Measurements from ENCODE around the gene MDFI. TPM values are rescaled to one million over a fixed set of nuclear protein-coding genes. Genes with fewer than 3 reads are reported as not detected.
A peak's percentile ranks its signal among the peaks of the same experiment; 100 is the strongest.

Gene MDFI
- polyA plus RNA-seq, 2 of the 4 experiments (the other 2 are of a cell fraction) = 0.06 to 0.30 TPM

DNA sequence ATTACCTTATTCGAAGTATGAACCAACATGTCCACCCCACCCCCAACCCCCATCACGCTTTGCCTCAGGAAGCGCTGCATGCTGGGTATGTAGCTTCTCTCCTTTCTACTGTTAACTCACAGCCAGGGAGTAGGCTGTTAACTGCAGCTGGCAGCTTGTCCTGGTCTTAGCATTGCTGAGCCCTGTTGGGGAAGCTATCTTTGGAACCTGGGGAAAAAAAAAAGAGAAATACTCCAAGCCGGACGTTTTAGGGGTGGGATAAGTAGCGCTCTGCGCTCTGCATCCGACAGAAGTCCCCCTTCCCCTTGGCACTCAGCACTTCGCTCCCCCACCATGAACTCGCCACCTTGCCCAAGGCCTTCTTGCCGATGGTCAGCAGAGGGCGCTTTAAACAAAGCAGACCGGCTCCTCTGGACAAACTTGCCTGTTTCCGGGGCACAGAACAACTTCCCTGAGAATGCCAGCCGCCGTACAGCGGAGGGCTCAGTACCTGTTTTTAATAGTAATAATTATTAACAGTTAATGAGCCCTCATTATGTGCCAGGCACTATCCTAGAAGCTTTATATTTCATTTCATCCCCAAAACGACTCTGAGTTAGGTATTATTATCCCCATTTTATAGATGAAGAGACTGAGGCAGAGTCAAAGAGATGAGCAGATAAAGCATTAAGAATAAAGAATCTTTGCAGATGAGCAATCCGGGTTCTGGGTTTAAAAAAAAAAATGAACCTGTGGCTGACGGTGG, 35.2 kb upstream of the MDFI start:
- Histone ChIP-seq H3K4me1 (peaks cover 4% of the 10 kb centered on the region; the same call in 1 of the 3 replicates), H3K4me3 (peak overlapping the region; percentile 23; the same call in 1 of the 3 replicates), H3K9me3 (no peaks in the 10 kb centered on the region), H3K4me2 (peak overlapping the region; percentile 76), H3K27ac (peak overlapping the region; percentile 59 to 80; a peak in 5 of 6 replicates)
- POLR2A ChIA-PET = interaction anchor here (0.6 to 1.4 kb wide), 3 partner anchors 27 to 80 kb away, joined by 5 to 6 read pairs (median 5); no protein-coding TSS in a partner anchor
- DNase-seq (ENCODE audit: low read depth in 1 of 2, low spot score in 1 of 2) (peak; percentile 68 to 80), FAIRE-seq (no peak), ATAC-seq (peak; percentile 83 to 87)
- TF ChIP-seq RFX5 (IDR thresholded peaks at IDR 0.05) (no peak), HDAC2 (IDR thresholded peaks at IDR 0.05) (peak; percentile 90), RAD21 (conservative IDR thresholded peaks at IDR 0.05 in 1 of 2, IDR thresholded peaks at IDR 0.05 in 1 of 2) (peak; percentile 82 to 83), SMC3 (IDR thresholded peaks at IDR 0.05) (peak; percentile 89), KDM5A (IDR thresholded peaks at IDR 0.05) (no peak), CHD4 (IDR thresholded peaks at IDR 0.05; ENCODE audit: borderline replicate concordance) (0 out of 2 replicates have a peak, but pooled peaks have one; percentile 77)
- TF ChIP-seq, protein P1, sequence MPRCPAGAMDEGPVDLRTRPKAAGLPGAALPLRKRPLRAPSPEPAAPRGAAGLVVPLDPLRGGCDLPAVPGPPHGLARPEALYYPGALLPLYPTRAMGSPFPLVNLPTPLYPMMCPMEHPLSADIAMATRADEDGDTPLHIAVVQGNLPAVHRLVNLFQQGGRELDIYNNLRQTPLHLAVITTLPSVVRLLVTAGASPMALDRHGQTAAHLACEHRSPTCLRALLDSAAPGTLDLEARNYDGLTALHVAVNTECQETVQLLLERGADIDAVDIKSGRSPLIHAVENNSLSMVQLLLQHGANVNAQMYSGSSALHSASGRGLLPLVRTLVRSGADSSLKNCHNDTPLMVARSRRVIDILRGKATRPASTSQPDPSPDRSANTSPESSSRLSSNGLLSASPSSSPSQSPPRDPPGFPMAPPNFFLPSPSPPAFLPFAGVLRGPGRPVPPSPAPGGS (IDR thresholded peaks at IDR 0.05) = no peak
- TF ChIP-seq, protein P2, sequence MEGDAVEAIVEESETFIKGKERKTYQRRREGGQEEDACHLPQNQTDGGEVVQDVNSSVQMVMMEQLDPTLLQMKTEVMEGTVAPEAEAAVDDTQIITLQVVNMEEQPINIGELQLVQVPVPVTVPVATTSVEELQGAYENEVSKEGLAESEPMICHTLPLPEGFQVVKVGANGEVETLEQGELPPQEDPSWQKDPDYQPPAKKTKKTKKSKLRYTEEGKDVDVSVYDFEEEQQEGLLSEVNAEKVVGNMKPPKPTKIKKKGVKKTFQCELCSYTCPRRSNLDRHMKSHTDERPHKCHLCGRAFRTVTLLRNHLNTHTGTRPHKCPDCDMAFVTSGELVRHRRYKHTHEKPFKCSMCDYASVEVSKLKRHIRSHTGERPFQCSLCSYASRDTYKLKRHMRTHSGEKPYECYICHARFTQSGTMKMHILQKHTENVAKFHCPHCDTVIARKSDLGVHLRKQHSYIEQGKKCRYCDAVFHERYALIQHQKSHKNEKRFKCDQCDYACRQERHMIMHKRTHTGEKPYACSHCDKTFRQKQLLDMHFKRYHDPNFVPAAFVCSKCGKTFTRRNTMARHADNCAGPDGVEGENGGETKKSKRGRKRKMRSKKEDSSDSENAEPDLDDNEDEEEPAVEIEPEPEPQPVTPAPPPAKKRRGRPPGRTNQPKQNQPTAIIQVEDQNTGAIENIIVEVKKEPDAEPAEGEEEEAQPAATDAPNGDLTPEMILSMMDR (IDR thresholded peaks at IDR 0.05) = peak; percentile 79
- CTCF ChIA-PET = interaction anchor here (0.6 to 17.1 kb wide), 41 partner anchors 8 to 283 kb away, joined by 3 to 181 read pairs (median 4); partner anchors contain the start of gene TOMM6
- WGBS (ENCODE audit: missing lambda C conversion rate) = 3% methylated on average over 20 of the region's 20 CpGs

- CTCF ChIA-PET = interaction anchor here (0.7 to 17.1 kb wide), 13 partner anchors 10 to 241 kb away, joined by 3 to 181 read pairs (median 8); partner anchors contain the start of gene TOMM6
- 86% methylated on average over 3 of the region's 5 CpGs for WGBS (ENCODE audit: missing lambda C conversion rate)
- Histone ChIP-seq H3K27ac (no peak overlapping the region), H3K9me3 (no peaks in the 10 kb centered on the region), H3K4me1 (peaks cover 4% of the 10 kb centered on the region; the same call in 1 of the 3 replicates), H3K4me2 (no peak overlapping the region), H3K4me3 (no peak overlapping the region)
- no peak for ATAC-seq
- POLR2A ChIA-PET = no interaction called here
- no peak for DNase-seq (ENCODE audit: low read depth in 1 of 2, low spot score in 1 of 2)
- TF ChIP-seq HEYL (CRISPR knock-in tag; IDR thresholded peaks at IDR 0.05) = no peak
- no peak for FAIRE-seq
These were observed 34.3 kb upstream of the MDFI start for GRCh38 chr6:41604006-41604405.

GRCh38 chr6:41605649-41606048, 32.6 kb upstream of the MDFI start:
- POLR2A ChIA-PET = no interaction called here
- Histone ChIP-seq H3K4me1 (peaks cover 4% of the 10 kb centered on the region; the same call in 1 of the 3 replicates), H3K27ac (no peak overlapping the region), H3K4me3 (no peak overlapping the region), H3K9me3 (no peaks in the 10 kb centered on the region), H3K4me2 (no peak overlapping the region)
- TF ChIP-seq HOXB5 (CRISPR knock-in tag; IDR thresholded peaks at IDR 0.05) (no peak), ZNF302 (CRISPR knock-in tag; IDR thresholded peaks at IDR 0.05) (no peak), FOXS1 (CRISPR knock-in tag; IDR thresholded peaks at IDR 0.05) (no peak), HDAC2 (IDR thresholded peaks at IDR 0.05) (no peak), PBX3 (IDR thresholded peaks at IDR 0.05) (no peak), TFCP2L1 (CRISPR knock-in tag; IDR thresholded peaks at IDR 0.05) (no peak), NPAS2 (CRISPR knock-in tag; IDR thresholded peaks at IDR 0.05; ENCODE audit: borderline replicate concordance) (no peak), ZFP36 (IDR thresholded peaks at IDR 0.05; ENCODE audit: borderline replicate concordance, partially characterized antibody) (no peak), ZSCAN20 (CRISPR knock-in tag; IDR thresholded peaks at IDR 0.05) (no peak), HOXA7 (CRISPR knock-in tag; IDR thresholded peaks at IDR 0.05) (no peak)
- TF ChIP-seq, protein P1 (IDR thresholded peaks at IDR 0.05) = no peak
- FAIRE-seq = no peak
- CTCF ChIA-PET = interaction anchor here (1.8 to 17.1 kb wide), 4 partner anchors 14 to 237 kb away, joined by 8 to 181 read pairs (median 46); no protein-coding TSS in a partner anchor
- DNase-seq (ENCODE audit: low read depth in 1 of 2, low spot score in 1 of 2) = no peak
- ATAC-seq = no peak
- 37% methylated on average over 2 of the region's 3 CpGs for WGBS (ENCODE audit: missing lambda C conversion rate)
